HCT116 (cell line): ENCODE data around the gene SEL1L2. TPM values are rescaled to one million over a fixed set of nuclear protein-coding genes. Genes with fewer than 3 reads are reported as not detected.

ENCODE experiments used
- ATAC-seq: fragments of 200-7000 bp; cut with Tn5 transposase; 2 replicates; pipeline ENCODE4 v1.9.1; 2020; ENCODE audit warnings: mild to moderate bottlenecking, moderate library complexity
- BruUV-seq: library from RNA; stranded (reverse); fragments of 400-500 nt; replicated peaks from 2 replicates; lab custom pipeline; 2021; lab: Mats Ljungman, UMichigan
- CTCF ChIA-PET: fragments of 300-600 bp; sonication (Branson Sonifier 250); formaldehyde crosslinking; loops from one replicate; lab custom pipeline; 2021; ENCODE audit warnings: antibody characterized with exemption; lab: Charles Lee
- POLR2A ChIA-PET: fragments of 300-600, 350-600 bp; sonication (Branson Sonifier 250); formaldehyde crosslinking; loops from one replicate; lab custom pipeline; 2021; ENCODE audit warnings: antibody characterized with exemption; lab: Charles Lee
- RAD21 ChIA-PET, 2 experiments: fragments of 300-600 bp; sonication (Branson Sonifier 250); formaldehyde crosslinking; loops; one replicate each; lab custom pipeline; 2023; ENCODE audit warnings: low total read pairs in 2 of 2; ENCODE audit not compliant: uncharacterized antibody in 2 of 2, unreplicated experiment in 2 of 2, low non-redundant PET in 1 of 2; lab: Charles Lee
- DNase-seq: peaks from one replicate; pipeline ENCODE4 v3.0.0-alpha.2; 2010; ENCODE audit warnings: low read depth, low spot score
- H2AFZ ChIP-seq: fragments of 200-600 bp; shearing (Covaris generic), sonication (generic); 2 replicates; pipeline ENCODE4 v1.6.1; 2017; ENCODE audit warnings: low read depth, mixed run types, mixed read lengths, antibody characterized with exemption, low read length; ENCODE audit not compliant: poor library complexity, severe bottlenecking
- H3K27ac ChIP-seq: 2 replicates; pipeline ENCODE4 v1.5.1; 2012; ENCODE audit warnings: low read depth, low read length
- H3K27me3 ChIP-seq: fragments of 200-600 bp; sonication (generic); 2 replicates; pipeline ENCODE4 v1.6.1; 2016; ENCODE audit warnings: mixed run types, low read length, mixed read lengths; ENCODE audit not compliant: insufficient read depth
- H3K36me3 ChIP-seq, 2 experiments: fragments of 200-500 bp in 1 of 2; fragments of 200-600 bp in 1 of 2; sonication (Bioruptor generic) in 1 of 2; sonication (generic) in 1 of 2; 2 replicates each; pipeline versions ENCODE4 v1.5.1 to v1.6.1; 2014 to 2016; ENCODE audit warnings: low read length in 2 of 2, inconsistent platforms in 1 of 2, mixed read lengths in 1 of 2, mixed run types in 1 of 2; ENCODE audit not compliant: insufficient read depth in 2 of 2, control insufficient read depth in 1 of 2
- H3K4me1 ChIP-seq, 2 experiments: fragments of 200-600 bp in 1 of 2; sonication (generic) in 1 of 2; 2 replicates each; pipeline versions ENCODE4 v1.5.1 to v1.6.1; 2012 to 2017; ENCODE audit warnings: low read length in 2 of 2, inconsistent platforms in 1 of 2, mild to moderate bottlenecking in 1 of 2, mixed read lengths in 1 of 2, mixed run types in 1 of 2, moderate library complexity in 1 of 2; ENCODE audit not compliant: insufficient read depth in 2 of 2, control insufficient read depth in 1 of 2
- H3K4me2 ChIP-seq: fragments of 200-600 bp; sonication (generic); 2 replicates; pipeline ENCODE4 v1.6.1; 2017; ENCODE audit warnings: mixed run types, low read length, mixed read lengths
- H3K4me3 ChIP-seq, 2 experiments: fragments of 200-600 bp in 1 of 2; sonication (generic) in 1 of 2; replicated peaks in 1 of 2; 2 replicates each; pipeline ENCODE4 v1.5.1; 2011 to 2016; ENCODE audit warnings: low read length in 2 of 2, control low read depth in 1 of 2, low read depth in 1 of 2, mild to moderate bottlenecking in 1 of 2, mixed read lengths in 1 of 2, mixed run types in 1 of 2
- H3K79me2 ChIP-seq: fragments of 200-600 bp; sonication (generic); 2 replicates; pipeline ENCODE4 v1.6.1; 2017; ENCODE audit warnings: mild to moderate bottlenecking, mixed run types, low read length, moderate library complexity, mixed read lengths; ENCODE audit not compliant: insufficient read depth
- H3K9ac ChIP-seq: fragments of 200-600 bp; sonication (generic); 2 replicates; pipeline ENCODE4 v1.6.1; 2016; ENCODE audit warnings: low read length, mixed read lengths
- H3K9me2 ChIP-seq: fragments of 200-600 bp; sonication (generic), shearing (Covaris generic); 2 replicates; pipeline ENCODE4 v1.6.1; 2017; ENCODE audit warnings: mixed run types, mild to moderate bottlenecking, moderate library complexity; ENCODE audit not compliant: insufficient read depth
- H3K9me3 ChIP-seq, 2 experiments: fragments of 200-500 bp in 1 of 2; fragments of 200-600 bp in 1 of 2; sonication (Bioruptor generic) in 1 of 2; sonication (generic) in 1 of 2; 2 replicates each; pipeline ENCODE4 v1.6.1; 2014 to 2017; ENCODE audit warnings: low read length in 2 of 2, mixed read lengths in 2 of 2, inconsistent platforms in 1 of 2, low read depth in 1 of 2, mild to moderate bottlenecking in 1 of 2, mixed run types in 1 of 2, moderate library complexity in 1 of 2; ENCODE audit not compliant: control insufficient read depth in 1 of 2, insufficient read depth in 1 of 2
- H4K20me1 ChIP-seq: fragments of 200-600 bp; sonication (generic), shearing (Covaris generic); 2 replicates; pipeline ENCODE4 v1.6.1; 2017; ENCODE audit warnings: mixed run types, mild to moderate bottlenecking, moderate library complexity; ENCODE audit not compliant: insufficient read depth
- ATF3 ChIP-seq: IDR thresholded peaks from 2 replicates; pipeline ENCODE4 v1.6.1; 2012
- CBX3 ChIP-seq: IDR thresholded peaks from 2 replicates; pipeline ENCODE4 v1.6.1; 2012; ENCODE audit warnings: low read depth
- CEBPB ChIP-seq: IDR thresholded peaks from 2 replicates; pipeline ENCODE4 v1.6.1; 2012; ENCODE audit warnings: low read depth
- CTCF ChIP-seq, 3 experiments: fragments of 200-600 bp in 1 of 3; sonication (generic) in 1 of 3; IDR thresholded peaks in 2 of 3; conservative IDR thresholded peaks in 1 of 3; 2 replicates each; pipeline ENCODE4 v1.5.1; 2012 to 2017; ENCODE audit warnings: low read depth in 2 of 3, low read length in 2 of 3, antibody characterized with exemption in 1 of 3, borderline replicate concordance in 1 of 3, control low read depth in 1 of 3, mild to moderate bottlenecking in 1 of 3, mixed read lengths in 1 of 3, mixed run types in 1 of 3, moderate library complexity in 1 of 3; ENCODE audit not compliant: insufficient read depth in 1 of 3
- EGR1 ChIP-seq: IDR thresholded peaks from 2 replicates; pipeline ENCODE4 v1.6.1; 2012; ENCODE audit warnings: low read depth
- ELF1 ChIP-seq: IDR thresholded peaks from 2 replicates; pipeline ENCODE4 v1.6.1; 2012; ENCODE audit warnings: low read depth, borderline replicate concordance
- EZH2phosphoT487 ChIP-seq: fragments of 200-600 bp; IDR thresholded peaks from 2 replicates; pipeline ENCODE4 v1.6.1; 2018; ENCODE audit warnings: antibody characterized with exemption, borderline replicate concordance
- FOSL1 ChIP-seq: IDR thresholded peaks from 2 replicates; pipeline ENCODE4 v1.6.1; 2012; ENCODE audit warnings: low read depth
- POLR2AphosphoS5 ChIP-seq: IDR thresholded peaks from 2 replicates; pipeline ENCODE4 v1.6.1; 2011; ENCODE audit warnings: mild to moderate bottlenecking, low read depth, low read length, moderate library complexity
- RAD21 ChIP-seq: IDR thresholded peaks from 2 replicates; pipeline ENCODE4 v1.6.1; 2012; ENCODE audit warnings: low read depth, mild to moderate bottlenecking
- SIN3A ChIP-seq: IDR thresholded peaks from 2 replicates; pipeline ENCODE4 v1.6.1; 2012; ENCODE audit warnings: low read depth
- SRF ChIP-seq: IDR thresholded peaks from 2 replicates; pipeline ENCODE4 v1.6.1; 2012; ENCODE audit warnings: low read depth
- YY1 ChIP-seq: IDR thresholded peaks from 2 replicates; pipeline ENCODE4 v1.6.1; 2011; ENCODE audit warnings: low read length, low read depth, moderate library complexity, mild to moderate bottlenecking; ENCODE audit not compliant: insufficient replicate concordance; ENCODE audit errors: extremely low read depth
- ZFX ChIP-seq: fragments of 450-650 bp; IDR thresholded peaks from 2 replicates; pipeline ENCODE4 v1.6.1; 2017
- ZNF274 ChIP-seq: fragments of 200-500 bp; sonication (Bioruptor generic); IDR thresholded peaks from 2 replicates; pipeline ENCODE4 v1.6.1; 2014; ENCODE audit warnings: mild to moderate bottlenecking, low read depth, low read length, inconsistent platforms
- intact Hi-C: fragments of 100-400 bp; cut with micrococcal nuclease; formaldehyde crosslinking; loops from 2 replicates; pipeline ENCODE4 v1.10.0; 2022
- total RNA-seq: library from RNA; stranded (reverse); gene quantifications from one replicate; pipeline ENCODE4 v1.2.1, GENCODE V29; 2021; ENCODE audit not compliant: unreplicated experiment

The SEL1L2 gene
- total RNA-seq, 1 experiment from 2014 or later, result not detected

- BruUV-seq, result no TSS peak
- intact Hi-C loops, result no loop called here
These were observed 107.0 kb downstream of the SEL1L2 start for GRCh38 chr20:13883425-13883824.

More at GRCh38 chr20:13883425-13883824, 107.0 kb downstream of the SEL1L2 start:
- H3K79me2 ChIP-seq, result no peaks in the 10 kb centered on the region
- no peaks in the 10 kb centered on the region for H3K9me3 ChIP-seq
- H3K4me3 ChIP-seq, result no peak overlapping the region
- H3K4me1 ChIP-seq, result no peaks in the 10 kb centered on the region
- no peak for ATAC-seq
- DNase-seq, result no peak
- no peaks in the 10 kb centered on the region for H3K36me3 ChIP-seq
- H3K9ac ChIP-seq, result no peak overlapping the region
- no peak overlapping the region for H3K27ac ChIP-seq
- H3K9me2 ChIP-seq, result no peaks in the 10 kb centered on the region
- TF ChIP-seq CEBPB (no peak), FOSL1 (no peak), EZH2phosphoT487 (no peak), SIN3A (no peak), SRF (no peak), ELF1 (no peak), CTCF (IDR thresholded peaks at IDR 0.05 in 2 of 3, conservative IDR thresholded peaks at IDR 0.05 in 1 of 3; ENCODE audit: borderline replicate concordance in 1 of 3, insufficient read depth in 1 of 3, low read depth in 2 of 3, low read length in 2 of 3) (no peak), ATF3 (no peak), EGR1 (no peak), CBX3 (no peak), ZFX (no peak), RAD21 (no peak), POLR2AphosphoS5 (no peak), YY1 (no peak), ZNF274 (no peak)
- H4K20me1 ChIP-seq, result no peaks in the 10 kb centered on the region
- ChIA-PET CTCF (no interaction called here), POLR2A (no interaction called here), RAD21 (no interaction called here)
- H2AFZ ChIP-seq, result no peak overlapping the region
- H3K27me3 ChIP-seq, result no peaks in the 10 kb centered on the region
- no peak overlapping the region for H3K4me2 ChIP-seq
